ENCODE measurements around the gene MTARC1.

The MTARC1 gene

DNA sequence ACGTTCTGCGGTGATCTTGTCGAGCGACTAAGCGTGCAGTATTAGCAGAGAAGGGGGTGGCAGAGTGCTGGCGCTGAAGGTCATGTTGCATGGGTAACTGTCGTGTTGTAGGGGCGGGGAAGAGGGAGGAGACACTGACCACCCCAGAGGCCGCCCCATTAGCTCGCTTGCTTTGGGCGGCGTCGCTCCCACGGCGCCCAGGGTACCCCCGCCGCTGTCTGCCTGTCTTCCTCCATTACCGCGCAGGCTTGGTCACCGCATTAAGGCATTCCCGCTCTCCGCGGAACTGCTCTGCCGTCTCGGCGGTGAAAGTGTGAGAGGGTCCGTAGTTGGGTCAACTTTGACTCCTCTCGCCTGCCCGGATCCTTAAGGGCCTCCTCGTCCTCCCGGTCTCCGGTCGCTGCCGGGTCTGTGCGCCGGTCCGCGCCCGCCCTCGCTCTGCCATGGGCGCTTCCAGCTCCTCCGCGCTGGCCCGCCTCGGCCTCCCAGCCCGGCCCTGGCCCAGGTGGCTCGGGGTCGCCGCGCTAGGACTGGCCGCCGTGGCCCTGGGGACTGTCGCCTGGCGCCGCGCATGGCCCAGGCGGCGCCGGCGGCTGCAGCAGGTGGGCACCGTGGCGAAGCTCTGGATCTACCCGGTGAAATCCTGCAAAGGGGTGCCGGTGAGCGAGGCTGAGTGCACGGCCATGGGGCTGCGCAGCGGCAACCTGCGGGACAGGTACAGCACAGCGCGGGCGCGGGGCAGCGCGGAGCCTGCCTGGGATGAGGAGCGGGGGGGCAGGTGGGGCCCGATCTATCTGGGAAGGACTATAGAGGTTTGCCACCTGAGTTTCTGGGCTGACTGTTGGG, 38.4 kb upstream of the MTARC1 start, which contains the start of gene MTARC2:
Gene MTARC2 (plus strand): TSS at position 234 of the 846 bp plus-strand sequence. CDS start 210 bp downstream, at position 444.
- H3K9me3 ChIP-seq (replicated peaks; ENCODE audit: insufficient read depth, low read length), result no peaks in the 10 kb centered on the region
- peak within 1 kb of the TSS; percentile 79 for H3K4me3 ChIP-seq (ENCODE audit: low read length)

DNA sequence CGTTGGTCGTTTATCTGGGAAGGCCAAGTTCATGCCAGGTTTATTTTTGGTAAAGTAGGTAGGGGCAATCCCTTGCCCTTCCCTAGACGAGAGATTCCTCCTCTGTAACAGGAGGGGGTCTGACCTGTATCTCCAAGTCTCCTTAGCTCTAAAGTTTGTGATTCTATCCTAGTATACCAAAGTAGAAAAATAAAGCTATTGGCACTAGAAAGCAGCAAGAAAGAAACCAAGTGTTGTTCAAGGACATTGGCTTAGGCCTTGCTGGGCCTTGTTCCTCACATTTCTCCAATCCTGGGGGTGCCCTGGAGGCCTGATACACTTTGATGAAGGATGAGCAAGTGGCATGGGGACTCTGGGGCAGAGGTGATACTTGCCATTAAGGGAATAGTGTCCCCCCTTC, 37.8 kb upstream of the MTARC1 start:
- H3K9ac ChIP-seq (ENCODE audit: low read length), result peak overlapping the region; percentile 67
- peak overlapping the region; percentile 79 for H3K4me3 ChIP-seq (ENCODE audit: low read length)
- peaks cover 17% of the 10 kb centered on the region for H3K4me1 ChIP-seq (ENCODE audit: low read length)
- peak overlapping the region; percentile 62 for H2AFZ ChIP-seq (ENCODE audit: low read length)
- DNase-seq, result no peak
- H3K9me3 ChIP-seq (replicated peaks; ENCODE audit: insufficient read depth, low read length), result no peaks in the 10 kb centered on the region
- H3K79me2 ChIP-seq (ENCODE audit: low read length), result peaks cover 46% of the 10 kb centered on the region
- TF ChIP-seq EZH2phosphoT487 (IDR thresholded peaks at IDR 0.05; ENCODE audit: low read length) (no peak), EZH2 (optimal IDR thresholded peaks at IDR 0.05; ENCODE audit: low read depth, low read length) (no peak)
- TF ChIP-seq, protein P1, sequence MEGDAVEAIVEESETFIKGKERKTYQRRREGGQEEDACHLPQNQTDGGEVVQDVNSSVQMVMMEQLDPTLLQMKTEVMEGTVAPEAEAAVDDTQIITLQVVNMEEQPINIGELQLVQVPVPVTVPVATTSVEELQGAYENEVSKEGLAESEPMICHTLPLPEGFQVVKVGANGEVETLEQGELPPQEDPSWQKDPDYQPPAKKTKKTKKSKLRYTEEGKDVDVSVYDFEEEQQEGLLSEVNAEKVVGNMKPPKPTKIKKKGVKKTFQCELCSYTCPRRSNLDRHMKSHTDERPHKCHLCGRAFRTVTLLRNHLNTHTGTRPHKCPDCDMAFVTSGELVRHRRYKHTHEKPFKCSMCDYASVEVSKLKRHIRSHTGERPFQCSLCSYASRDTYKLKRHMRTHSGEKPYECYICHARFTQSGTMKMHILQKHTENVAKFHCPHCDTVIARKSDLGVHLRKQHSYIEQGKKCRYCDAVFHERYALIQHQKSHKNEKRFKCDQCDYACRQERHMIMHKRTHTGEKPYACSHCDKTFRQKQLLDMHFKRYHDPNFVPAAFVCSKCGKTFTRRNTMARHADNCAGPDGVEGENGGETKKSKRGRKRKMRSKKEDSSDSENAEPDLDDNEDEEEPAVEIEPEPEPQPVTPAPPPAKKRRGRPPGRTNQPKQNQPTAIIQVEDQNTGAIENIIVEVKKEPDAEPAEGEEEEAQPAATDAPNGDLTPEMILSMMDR (IDR thresholded peaks at IDR 0.05; ENCODE audit: low read length), result no peak
- H3K9me2 ChIP-seq (replicated peaks; ENCODE audit: insufficient read depth, low read length), result no peaks in the 10 kb centered on the region
- H3F3A ChIP-seq (ENCODE audit: insufficient read depth, low read length), result no peaks in the 10 kb centered on the region; the same call in 1 of the 2 replicates
- no peaks in the 10 kb centered on the region for H3K27me3 ChIP-seq (replicated peaks; ENCODE audit: insufficient read depth, low read length)
- H3K4me2 ChIP-seq (ENCODE audit: low read depth, low read length), result peak overlapping the region; percentile 65
- no peaks in the 10 kb centered on the region for H4K20me1 ChIP-seq (ENCODE audit: insufficient read depth, low read length)
- H3K27ac ChIP-seq (ENCODE audit: low read length), result peak overlapping the region; percentile 7; the same call in 1 of the 2 replicates
- no peaks in the 10 kb centered on the region for H3K36me3 ChIP-seq (replicated peaks; ENCODE audit: insufficient read depth, low read length)

More for the DNA sequence above, 38.4 kb upstream of the MTARC1 start, which contains the start of gene MTARC2:
- no peaks in the 10 kb centered on the region for H3K9me2 ChIP-seq (replicated peaks; ENCODE audit: insufficient read depth, low read length)
- H3K27ac ChIP-seq (ENCODE audit: low read length), result peak within 1 kb of the TSS; percentile 43; the same call in 1 of the 2 replicates
- peak within 1 kb of the TSS; percentile 62 for H2AFZ ChIP-seq (ENCODE audit: low read length)
- H3K79me2 ChIP-seq (ENCODE audit: low read length), result peaks cover 44% of the 10 kb centered on the region
- H4K20me1 ChIP-seq (ENCODE audit: insufficient read depth, low read length), result no peaks in the 10 kb centered on the region
- no peaks in the 10 kb centered on the region for H3K27me3 ChIP-seq (replicated peaks; ENCODE audit: insufficient read depth, low read length)
- DNase-seq, result peak; percentile 84
- H3F3A ChIP-seq (ENCODE audit: insufficient read depth, low read length), result no peaks in the 10 kb centered on the region; the same call in 1 of the 2 replicates
- no peaks in the 10 kb centered on the region for H3K36me3 ChIP-seq (replicated peaks; ENCODE audit: insufficient read depth, low read length)
- peak within 1 kb of the TSS; percentile 67 for H3K9ac ChIP-seq (ENCODE audit: low read length)
- H3K4me1 ChIP-seq (ENCODE audit: low read length), result peaks cover 17% of the 10 kb centered on the region
- H3K4me2 ChIP-seq (ENCODE audit: low read depth, low read length), result peak within 1 kb of the TSS; percentile 65
- TF ChIP-seq EZH2phosphoT487 (IDR thresholded peaks at IDR 0.05; ENCODE audit: low read length) (no peak), EZH2 (optimal IDR thresholded peaks at IDR 0.05; ENCODE audit: low read depth, low read length) (no peak)
- TF ChIP-seq, protein P1 (IDR thresholded peaks at IDR 0.05; ENCODE audit: low read length), result no peak

DNA sequence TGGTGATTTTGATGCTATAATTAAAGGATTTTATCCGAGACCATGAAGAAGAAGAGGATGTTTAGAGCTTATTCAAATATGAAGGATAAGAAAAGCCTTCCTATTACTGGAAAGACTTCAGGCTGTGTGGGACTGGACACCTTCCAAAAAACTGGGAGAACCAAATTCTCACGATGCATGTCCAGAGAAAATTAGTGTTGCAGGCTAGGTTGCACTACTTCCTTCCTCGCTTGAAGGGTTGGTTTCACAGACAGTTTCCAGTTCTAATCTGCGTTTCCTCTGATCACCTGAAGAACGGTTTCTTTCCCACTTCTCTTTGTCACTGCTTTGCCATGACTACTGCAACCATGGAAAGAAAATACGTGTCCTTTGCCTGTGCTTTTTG, 36.6 kb upstream of the MTARC1 start:
- TF ChIP-seq, protein P1 (IDR thresholded peaks at IDR 0.05; ENCODE audit: low read length), result no peak
- no peaks in the 10 kb centered on the region for H3K36me3 ChIP-seq (replicated peaks; ENCODE audit: insufficient read depth, low read length)
- peak overlapping the region; percentile 24; the same call in 1 of the 2 replicates for H3K27ac ChIP-seq (ENCODE audit: low read length)
- H3K4me1 ChIP-seq (ENCODE audit: low read length), result peaks cover 17% of the 10 kb centered on the region
- no peaks in the 10 kb centered on the region for H3K9me2 ChIP-seq (replicated peaks; ENCODE audit: insufficient read depth, low read length)
- H3K4me3 ChIP-seq (ENCODE audit: low read length), result peak overlapping the region; percentile 19
- H4K20me1 ChIP-seq (ENCODE audit: insufficient read depth, low read length), result no peaks in the 10 kb centered on the region
- H2AFZ ChIP-seq (ENCODE audit: low read length), result no peak overlapping the region; the same call in 1 of the 2 replicates
- no peak for DNase-seq
- H3K9ac ChIP-seq (ENCODE audit: low read length), result no peak overlapping the region
- no peaks in the 10 kb centered on the region for H3K9me3 ChIP-seq (replicated peaks; ENCODE audit: insufficient read depth, low read length)
- H3F3A ChIP-seq (ENCODE audit: insufficient read depth, low read length), result no peaks in the 10 kb centered on the region; the same call in 1 of the 2 replicates
- no peaks in the 10 kb centered on the region for H3K27me3 ChIP-seq (replicated peaks; ENCODE audit: insufficient read depth, low read length)
- H3K79me2 ChIP-seq (ENCODE audit: low read length), result peaks cover 46% of the 10 kb centered on the region
- peak overlapping the region; percentile 48 for H3K4me2 ChIP-seq (ENCODE audit: low read depth, low read length)

Data from MM.1S (cell line).